Measurements from ENCODE around the gene PP2D1.

DNA sequence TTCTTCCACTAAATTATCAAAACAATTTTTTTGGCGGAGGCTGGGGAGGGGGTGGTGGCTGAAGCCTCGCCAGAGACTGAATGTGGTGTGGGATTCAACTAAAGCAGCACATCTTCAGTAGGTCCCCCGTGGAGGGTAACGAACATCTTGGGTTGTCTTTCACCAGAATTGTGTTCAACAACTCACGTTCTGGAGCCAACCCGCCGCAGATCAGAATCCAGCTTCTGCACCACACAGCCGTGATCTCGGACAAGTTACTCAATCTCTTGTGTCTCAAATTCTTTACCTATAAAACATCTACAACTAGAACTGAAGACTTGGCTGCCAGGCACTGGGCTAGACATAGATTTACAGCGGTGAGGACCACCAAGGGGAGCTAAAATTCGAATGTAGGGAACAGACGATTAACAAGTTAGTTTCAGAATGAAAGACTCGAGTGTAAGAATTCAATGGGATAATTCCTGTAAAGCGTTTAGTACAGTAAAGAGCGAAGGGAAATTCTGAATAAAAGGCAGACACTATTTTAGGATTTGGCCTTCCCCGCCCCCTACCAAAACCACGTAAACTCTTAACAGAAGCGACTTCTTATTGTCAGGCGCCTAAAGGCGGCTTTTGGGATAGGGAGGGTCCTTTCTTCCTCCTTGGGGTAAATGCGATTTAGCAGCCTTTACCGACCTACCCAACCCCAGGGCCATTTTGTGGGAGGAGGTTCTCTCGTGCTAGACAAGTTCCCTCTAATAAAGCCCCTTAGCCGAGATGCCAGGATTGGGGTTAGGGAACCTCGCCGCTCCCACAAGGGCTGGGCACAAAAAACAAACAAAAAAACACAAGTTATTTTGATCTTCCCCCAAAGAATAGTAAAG, 65.9 kb downstream of the PP2D1 start:
- TF ChIP-seq, protein P1, sequence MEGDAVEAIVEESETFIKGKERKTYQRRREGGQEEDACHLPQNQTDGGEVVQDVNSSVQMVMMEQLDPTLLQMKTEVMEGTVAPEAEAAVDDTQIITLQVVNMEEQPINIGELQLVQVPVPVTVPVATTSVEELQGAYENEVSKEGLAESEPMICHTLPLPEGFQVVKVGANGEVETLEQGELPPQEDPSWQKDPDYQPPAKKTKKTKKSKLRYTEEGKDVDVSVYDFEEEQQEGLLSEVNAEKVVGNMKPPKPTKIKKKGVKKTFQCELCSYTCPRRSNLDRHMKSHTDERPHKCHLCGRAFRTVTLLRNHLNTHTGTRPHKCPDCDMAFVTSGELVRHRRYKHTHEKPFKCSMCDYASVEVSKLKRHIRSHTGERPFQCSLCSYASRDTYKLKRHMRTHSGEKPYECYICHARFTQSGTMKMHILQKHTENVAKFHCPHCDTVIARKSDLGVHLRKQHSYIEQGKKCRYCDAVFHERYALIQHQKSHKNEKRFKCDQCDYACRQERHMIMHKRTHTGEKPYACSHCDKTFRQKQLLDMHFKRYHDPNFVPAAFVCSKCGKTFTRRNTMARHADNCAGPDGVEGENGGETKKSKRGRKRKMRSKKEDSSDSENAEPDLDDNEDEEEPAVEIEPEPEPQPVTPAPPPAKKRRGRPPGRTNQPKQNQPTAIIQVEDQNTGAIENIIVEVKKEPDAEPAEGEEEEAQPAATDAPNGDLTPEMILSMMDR (IDR thresholded peaks at IDR 0.05; ENCODE audit: extremely low read depth in 1 of 2, insufficient read depth in 1 of 2, low read depth in 1 of 2, low read length in 2 of 2) = no peak
- TF ChIP-seq JUN (IDR thresholded peaks at IDR 0.05; ENCODE audit: borderline replicate concordance, insufficient read depth, insufficient read length, low read depth) = no peak
- TF ChIP-seq POLR2AphosphoS5 (IDR thresholded peaks at IDR 0.05; ENCODE audit: insufficient read depth, low read depth, low read length) = no peak
- TF ChIP-seq EZH2 (IDR thresholded peaks at IDR 0.05; ENCODE audit: borderline replicate concordance, low read depth, low read length, severe bottlenecking) = no peak
- no peak for TF ChIP-seq POLR2A (IDR thresholded peaks at IDR 0.05; ENCODE audit: low read depth, low read length)
- TF ChIP-seq, protein P2, sequence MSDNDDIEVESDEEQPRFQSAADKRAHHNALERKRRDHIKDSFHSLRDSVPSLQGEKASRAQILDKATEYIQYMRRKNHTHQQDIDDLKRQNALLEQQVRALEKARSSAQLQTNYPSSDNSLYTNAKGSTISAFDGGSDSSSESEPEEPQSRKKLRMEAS (IDR thresholded peaks at IDR 0.05; ENCODE audit: insufficient read depth, insufficient read length) = no peak
